PFSK-1 (cell line): Measurements from ENCODE around the gene SYCE3.

Source experiments
- POLR2AphosphoS5 ChIP-seq: IDR thresholded peaks from 2 replicates; pipeline ENCODE4 v1.6.1; 2012; ENCODE audit warnings: low read depth, mild to moderate bottlenecking, control low read depth, low read length, moderate library complexity
- TAF1 ChIP-seq: IDR thresholded peaks from 2 replicates; pipeline ENCODE4 v1.6.1; 2012; ENCODE audit warnings: low read length, control low read depth, borderline replicate concordance; ENCODE audit not compliant: insufficient read depth

DNA sequence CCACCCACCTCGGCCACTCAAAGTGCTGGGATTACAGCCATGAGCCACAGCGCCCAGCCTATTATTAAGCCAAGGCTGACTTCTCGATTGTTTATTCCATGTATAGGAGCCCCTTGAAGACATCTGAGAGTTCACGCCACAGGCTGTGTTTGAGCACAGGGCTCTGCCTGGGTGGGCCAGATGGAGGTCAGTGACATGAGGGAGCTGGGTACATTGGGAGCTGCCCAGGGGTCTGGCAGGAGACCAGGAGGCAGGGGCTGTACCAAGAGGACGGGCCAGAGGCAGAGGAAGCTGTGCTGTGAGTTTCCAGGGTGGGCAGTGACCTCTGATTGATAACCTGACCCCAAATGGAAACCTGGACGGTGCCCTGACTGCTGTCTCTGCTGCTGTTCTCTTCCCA lies 60.6 kb downstream of the SYCE3 start:
- no peak for TF ChIP-seq TAF1
- no peak for TF ChIP-seq POLR2AphosphoS5
